Trophoblast cell (in vitro differentiated cells and primary cell): Measurements from ENCODE around the gene RSPH10B2.
"Not testable (repeated sequence)": the region's sequence is repeated elsewhere in the genome, so short reads cannot be mapped to it uniquely, and the experiment has no call there.

ENCODE experiments used
- DNase-seq, 2 donors: peaks; one replicate each; pipeline ENCODE4 v3.0.0-alpha.2; 2016
- H2AFZ ChIP-seq: 2 replicates; pipeline ENCODE4 v1.6.1; 2013; ENCODE audit warnings: low read length, moderate library complexity, mild to moderate bottlenecking; ENCODE audit not compliant: insufficient read depth, poor library complexity
- H2AK5ac ChIP-seq: 2 replicates; pipeline ENCODE4 v1.6.1; 2013; ENCODE audit warnings: mild to moderate bottlenecking, low read length
- H2BK120ac ChIP-seq: 2 replicates; pipeline ENCODE4 v1.6.1; 2013; ENCODE audit warnings: low read length, mild to moderate bottlenecking, moderate library complexity; ENCODE audit not compliant: insufficient read depth, poor library complexity
- H2BK12ac ChIP-seq: 2 replicates; pipeline ENCODE4 v1.6.1; 2013; ENCODE audit warnings: mild to moderate bottlenecking, low read length, moderate library complexity
- H2BK5ac ChIP-seq: 2 replicates; pipeline ENCODE4 v1.6.1; 2013; ENCODE audit warnings: low read length, low read depth, moderate library complexity, mild to moderate bottlenecking; ENCODE audit not compliant: poor library complexity
- H3K14ac ChIP-seq: 2 replicates; pipeline ENCODE4 v1.6.1; 2013; ENCODE audit warnings: mild to moderate bottlenecking, low read length
- H3K18ac ChIP-seq: 2 replicates; pipeline ENCODE4 v1.6.1; 2013; ENCODE audit warnings: mild to moderate bottlenecking, low read length
- H3K23ac ChIP-seq: 2 replicates; pipeline ENCODE4 v1.6.1; 2013; ENCODE audit warnings: low read length
- H3K27ac ChIP-seq: 2 replicates; pipeline ENCODE4 v1.5.1; 2013; ENCODE audit warnings: low read depth, mild to moderate bottlenecking, inconsistent platforms, low read length, moderate library complexity
- H3K27me3 ChIP-seq: 2 replicates; pipeline ENCODE4 v1.6.1; 2013; ENCODE audit warnings: inconsistent platforms, mild to moderate bottlenecking, low read length, moderate library complexity; ENCODE audit not compliant: insufficient read depth
- H3K36me3 ChIP-seq, 2 experiments: 1 replicate in 1 of 2; 2 replicates in 1 of 2; pipeline ENCODE4 v1.6.1; 2013; ENCODE audit warnings: low read length in 2 of 2, mild to moderate bottlenecking in 2 of 2, moderate library complexity in 1 of 2; ENCODE audit not compliant: insufficient read depth in 2 of 2, control insufficient read depth in 1 of 2
- H3K4ac ChIP-seq: 2 replicates; pipeline ENCODE4 v1.6.1; 2013; ENCODE audit warnings: low read depth, mild to moderate bottlenecking, low read length, moderate library complexity
- H3K4me1 ChIP-seq, 2 experiments: 1 replicate in 1 of 2; 2 replicates in 1 of 2; pipeline ENCODE4 v1.6.1; 2013; ENCODE audit warnings: low read length in 2 of 2, mild to moderate bottlenecking in 2 of 2, moderate library complexity in 1 of 2; ENCODE audit not compliant: insufficient read depth in 2 of 2, control insufficient read depth in 1 of 2
- H3K4me2 ChIP-seq: 2 replicates; pipeline ENCODE4 v1.6.1; 2013; ENCODE audit warnings: inconsistent platforms, mild to moderate bottlenecking, low read length, moderate library complexity
- H3K4me3 ChIP-seq: 2 replicates; pipeline ENCODE4 v1.5.1; 2013; ENCODE audit warnings: mild to moderate bottlenecking, low read depth, low read length, inconsistent platforms
- H3K79me1 ChIP-seq: one replicate; pipeline ENCODE4 v1.6.1; 2013; ENCODE audit warnings: low read length
- H3K79me2 ChIP-seq: 2 replicates; pipeline ENCODE4 v1.6.1; 2013; ENCODE audit warnings: low read length, mild to moderate bottlenecking; ENCODE audit not compliant: control insufficient read depth, insufficient read depth, poor library complexity
- H3K9ac ChIP-seq: 2 replicates; pipeline ENCODE4 v1.6.1; 2013; ENCODE audit warnings: mild to moderate bottlenecking, low read length
- H3K9me3 ChIP-seq: 2 replicates; pipeline ENCODE4 v1.6.1; 2013; ENCODE audit warnings: low read depth, mild to moderate bottlenecking, control low read depth, inconsistent platforms, low read length; ENCODE audit not compliant: insufficient read depth
- H4K12ac ChIP-seq: 2 replicates; pipeline ENCODE4 v1.6.1; 2013; ENCODE audit warnings: low read depth, mild to moderate bottlenecking, low read length, moderate library complexity
- H4K8ac ChIP-seq: 2 replicates; pipeline ENCODE4 v1.6.1; 2013; ENCODE audit warnings: low read depth, mild to moderate bottlenecking, low read length, moderate library complexity
- H4K91ac ChIP-seq: one replicate; pipeline ENCODE4 v1.6.1; 2013; ENCODE audit warnings: low read depth, mild to moderate bottlenecking, low read length, moderate library complexity
- WGBS: extraction: QIAGEN DNeasy Blood & Tissue Kit; methylation state at CpG from one replicate; pipeline ENCODE4 v1.1.7; 2013; ENCODE audit warnings: missing lambda C conversion rate; ENCODE audit not compliant: insufficient read length, insufficient coverage; ENCODE audit errors: extremely low coverage; 5-methylcytosine and 5-hydroxymethylcytosine counted together

Gene RSPH10B2

GRCh38 chr7:6724351-6724750 lies 29.6 kb upstream of the RSPH10B2 start:
- DNase-seq = peak; percentile 30 to 59
- WGBS = no CpG with 5 or more reads among the region's 4 CpGs
- not testable (repeated sequence) for H3K36me3 ChIP-seq, H2BK5ac ChIP-seq, H2AFZ ChIP-seq, H4K8ac ChIP-seq, H3K18ac ChIP-seq, H3K4me3 ChIP-seq, H3K23ac ChIP-seq, H3K9me3 ChIP-seq, H3K79me1 ChIP-seq, H3K27ac ChIP-seq, H3K9ac ChIP-seq, H3K14ac ChIP-seq, H3K79me2 ChIP-seq, H2BK12ac ChIP-seq, H2AK5ac ChIP-seq, H3K4ac ChIP-seq, H4K91ac ChIP-seq, H2BK120ac ChIP-seq, H3K4me2 ChIP-seq, H4K12ac ChIP-seq, H3K4me1 ChIP-seq, H3K27me3 ChIP-seq

DNA sequence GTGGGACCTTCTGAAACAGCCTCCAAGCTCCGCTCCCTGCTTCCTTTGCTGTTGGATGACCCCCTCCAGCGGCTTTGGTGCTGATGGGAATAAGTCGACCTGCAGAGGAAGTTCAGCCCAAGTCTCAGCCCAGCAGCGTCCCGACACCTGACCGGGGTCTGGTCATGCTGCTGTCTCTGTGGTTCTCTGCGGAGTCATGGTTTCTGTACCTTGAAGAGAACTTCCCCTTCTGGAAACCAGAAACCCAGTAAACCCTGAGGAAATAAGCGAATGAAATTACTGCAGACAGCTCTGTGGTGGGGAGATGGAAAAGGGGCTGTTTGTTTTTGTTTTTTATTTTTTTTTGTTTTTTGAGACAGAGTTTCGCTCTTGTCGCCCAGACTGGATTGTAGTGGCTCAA lies 28.9 kb upstream of the RSPH10B2 start:
- no peaks in the 10 kb centered on the region for H3K27me3 ChIP-seq
- no peak overlapping the region for H3K4me2 ChIP-seq
- no peak overlapping the region for H4K91ac ChIP-seq
- H4K12ac ChIP-seq = no peak overlapping the region
- H3K79me1 ChIP-seq = peaks cover 4% of the 10 kb centered on the region
- H2BK5ac ChIP-seq = no peak overlapping the region
- H2AK5ac ChIP-seq = no peak overlapping the region
- peaks cover 0 to 2% of the 10 kb centered on the region in 2 experiments for H3K4me1 ChIP-seq
- no peak overlapping the region for H2BK12ac ChIP-seq
- no peak overlapping the region for H3K27ac ChIP-seq
- no peaks in the 10 kb centered on the region for H3K36me3 ChIP-seq
- no peak overlapping the region for H3K18ac ChIP-seq
- H3K9me3 ChIP-seq = peaks cover 2% of the 10 kb centered on the region
- no peak overlapping the region for H3K23ac ChIP-seq
- H3K9ac ChIP-seq = no peak overlapping the region
- no peak overlapping the region for H2AFZ ChIP-seq
- no peak overlapping the region for H3K4me3 ChIP-seq
- peaks cover 4% of the 10 kb centered on the region for H3K79me2 ChIP-seq
- WGBS = no CpG with 5 or more reads among the region's 10 CpGs
- no peak overlapping the region for H3K4ac ChIP-seq
- H3K14ac ChIP-seq = no peak overlapping the region
- no peak overlapping the region for H2BK120ac ChIP-seq
- H4K8ac ChIP-seq = no peak overlapping the region
- DNase-seq = no peak

DNA sequence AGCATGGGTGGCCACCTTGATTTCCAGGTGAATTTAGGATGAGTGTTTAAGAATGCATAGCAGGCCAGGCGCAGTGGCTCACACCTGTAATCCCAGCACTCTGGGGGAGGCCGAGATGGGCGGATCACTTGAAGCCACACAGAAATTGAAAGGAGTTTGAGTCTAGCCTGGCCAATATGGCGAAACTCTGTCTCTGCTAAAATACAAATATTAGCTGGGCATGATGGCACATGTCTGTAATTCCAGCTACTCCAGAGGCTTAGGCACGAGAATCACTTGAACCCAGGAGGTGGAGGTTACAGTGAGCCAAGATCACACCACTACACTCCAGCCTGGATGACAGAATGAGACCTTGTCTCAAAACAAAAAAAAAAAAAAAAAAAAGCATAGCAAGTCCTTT lies 27.6 kb upstream of the RSPH10B2 start:
- not testable (repeated sequence) for H3K36me3 ChIP-seq, H2AFZ ChIP-seq, DNase-seq, H3K79me2 ChIP-seq, H3K4me3 ChIP-seq, H3K14ac ChIP-seq, H4K8ac ChIP-seq, H3K4me2 ChIP-seq, H3K9me3 ChIP-seq, H3K4me1 ChIP-seq, H3K27ac ChIP-seq, H3K79me1 ChIP-seq, H3K9ac ChIP-seq, H3K18ac ChIP-seq, H4K91ac ChIP-seq, H4K12ac ChIP-seq, H2BK120ac ChIP-seq, H3K23ac ChIP-seq, H2AK5ac ChIP-seq, H3K4ac ChIP-seq, H3K27me3 ChIP-seq, H2BK5ac ChIP-seq, H2BK12ac ChIP-seq
- no CpG with 5 or more reads among the region's 5 CpGs for WGBS

DNA sequence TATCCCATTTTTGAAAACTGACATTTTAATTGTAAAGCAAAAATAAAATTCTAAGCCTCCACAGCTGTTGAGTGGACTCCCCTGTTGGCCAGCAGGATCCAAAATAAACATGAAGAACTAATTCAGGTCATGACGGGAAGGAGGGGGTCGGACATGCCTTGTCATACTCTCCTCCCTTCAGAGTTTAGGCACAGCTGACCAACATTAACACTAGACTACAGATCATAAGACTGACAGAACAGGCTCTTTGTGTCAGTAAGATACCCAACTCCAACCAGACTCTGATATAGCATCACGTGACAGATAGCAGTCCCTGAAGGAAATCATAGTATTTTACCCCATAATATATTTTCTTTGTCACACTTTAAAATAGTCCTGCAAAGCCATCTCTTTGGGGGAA lies 26.2 kb upstream of the RSPH10B2 start:
- Histone ChIP-seq H2AK5ac (no peak overlapping the region), H3K27me3 (no peaks in the 10 kb centered on the region), H3K4me3 (no peak overlapping the region), H3K9ac (no peak overlapping the region), H4K12ac (no peak overlapping the region), H2BK120ac (no peak overlapping the region), H3K79me2 (peaks cover 6% of the 10 kb centered on the region), H3K4me2 (no peak overlapping the region), H4K91ac (no peak overlapping the region), H3K23ac (no peak overlapping the region), H3K36me3 (peaks cover 4 to 6% of the 10 kb centered on the region in 2 experiments), H2AFZ (no peak overlapping the region), H4K8ac (no peak overlapping the region), H2BK5ac (no peak overlapping the region), H3K4ac (no peak overlapping the region), H3K4me1 (peaks cover 0 to 2% of the 10 kb centered on the region in 2 experiments), H3K9me3 (peaks cover 2% of the 10 kb centered on the region), H2BK12ac (no peak overlapping the region), H3K27ac (no peak overlapping the region), H3K79me1 (peaks cover 4% of the 10 kb centered on the region), H3K14ac (no peak overlapping the region), H3K18ac (no peak overlapping the region)
- no peak for DNase-seq
- WGBS = no CpG with 5 or more reads among the region's 3 CpGs
